B cell (primary cell): ENCODE results near the gene MYOF. TPM values are rescaled to one million over a fixed set of nuclear protein-coding genes. Genes with fewer than 3 reads are reported as not detected.

Experiments used
- ATAC-seq: fragments of 200-7000 bp; cut with Tn5 transposase; one replicate; pipeline ENCODE4 v1.10.0; 2021; ENCODE audit warnings: low read depth, mild to moderate bottlenecking, moderate number of reproducible peaks, moderate library complexity
- CTCF ChIA-PET: fragments of 350-600 bp; sonication (Branson Sonifier 250); formaldehyde crosslinking; loops from one replicate; lab custom pipeline; 2021; ENCODE audit warnings: antibody characterized with exemption, inconsistent platforms; lab: Charles Lee
- POLR2A ChIA-PET: fragments of 350-600 bp; sonication (Branson Sonifier 250); formaldehyde crosslinking; loops from one replicate; lab custom pipeline; 2021; ENCODE audit warnings: antibody characterized with exemption; lab: Charles Lee
- DNase-seq: peaks from one replicate; pipeline ENCODE4 v3.0.0; 2013
- H2AFZ ChIP-seq: 2 replicates; pipeline ENCODE4 v1.6.1; 2012; ENCODE audit warnings: mild to moderate bottlenecking, low read depth, low read length; ENCODE audit not compliant: insufficient read depth, poor library complexity, severe bottlenecking
- H3K27ac ChIP-seq, 2 donors: 1 replicate in 1 of 2; 2 replicates in 1 of 2; pipeline ENCODE4 v1.5.1; 2012 to 2013; ENCODE audit warnings: low read length in 2 of 2, mild to moderate bottlenecking in 2 of 2, moderate library complexity in 1 of 2
- H3K27me3 ChIP-seq, 4 experiments: fragments of 200-600 bp in 1 of 4; sonication (generic) in 1 of 4; replicated peaks in 1 of 4; 1 replicate in 2 of 4; 2 replicates in 2 of 4; pipeline versions ENCODE4 v1.6.1 to v1.7.0; 2013 to 2016; ENCODE audit warnings: low read length in 3 of 4, mild to moderate bottlenecking in 2 of 4, mixed read lengths in 1 of 4, moderate library complexity in 1 of 4; ENCODE audit not compliant: insufficient read depth in 4 of 4, control insufficient read depth in 3 of 4; ENCODE audit errors: control extremely low read depth in 1 of 4
- H3K36me3 ChIP-seq, 2 experiments: replicated peaks in 1 of 2; 1 replicate in 1 of 2; 2 replicates in 1 of 2; pipeline versions ENCODE4 v1.6.1 to v1.7.1; 2013; ENCODE audit warnings: low read length in 1 of 2; ENCODE audit not compliant: insufficient read depth in 2 of 2, control insufficient read depth in 1 of 2; ENCODE audit errors: control extremely low read depth in 1 of 2, extremely low read depth in 1 of 2
- H3K4me1 ChIP-seq, 2 donors: fragments of 200-600 bp in 1 of 2; sonication (generic) in 1 of 2; 1 replicate in 1 of 2; 2 replicates in 1 of 2; pipeline versions ENCODE4 v1.5.1 to v1.6.1; 2013 to 2017; ENCODE audit warnings: low read length in 2 of 2; ENCODE audit not compliant: control insufficient read depth in 2 of 2, insufficient read depth in 2 of 2
- H3K4me2 ChIP-seq: replicated peaks from 2 replicates; pipeline ENCODE3; 2012; ENCODE audit warnings: mild to moderate bottlenecking, low read depth, low read length; ENCODE audit not compliant: poor library complexity, severe bottlenecking
- H3K4me3 ChIP-seq, 5 experiments: fragments of 200-600 bp in 1 of 5; sonication (generic) in 1 of 5; 1 replicate in 3 of 5; 2 replicates in 2 of 5; pipeline versions ENCODE4 v1.5.1 to v1.7.0; 2011 to 2016; ENCODE audit warnings: low read length in 4 of 5, mild to moderate bottlenecking in 4 of 5, low read depth in 2 of 5, control low read depth in 1 of 5, moderate library complexity in 1 of 5; ENCODE audit not compliant: insufficient read depth in 1 of 5; ENCODE audit errors: control extremely low read depth in 1 of 5, extremely low read depth in 1 of 5
- H3K79me2 ChIP-seq: fragments of 200-600 bp; sonication (generic); one replicate; pipeline ENCODE4 v1.6.0; 2016; ENCODE audit warnings: low read length; ENCODE audit not compliant: control insufficient read depth, insufficient read depth
- H3K9ac ChIP-seq: fragments of 200-600 bp; sonication (generic); 2 replicates; pipeline ENCODE4 v1.6.1; 2017; ENCODE audit warnings: mild to moderate bottlenecking, low read length, moderate library complexity
- H3K9me3 ChIP-seq, 3 donors: one replicate each; pipeline versions ENCODE4 v1.6.1 to v1.7.1; 2013; ENCODE audit warnings: low read length in 2 of 3; ENCODE audit not compliant: control insufficient read depth in 2 of 3, insufficient read depth in 1 of 3; ENCODE audit errors: control extremely low read depth in 1 of 3
- H4K20me1 ChIP-seq: 2 replicates; pipeline ENCODE4 v1.6.0; 2012; ENCODE audit warnings: mild to moderate bottlenecking, low read length; ENCODE audit not compliant: insufficient read depth, control insufficient read depth, poor library complexity, severe bottlenecking
- H3K27ac Mint-ChIP-seq: one replicate; pipeline ENCODE4 v1.8.0; 2021; ENCODE audit warnings: mixed read lengths
- H3K27me3 Mint-ChIP-seq: one replicate; pipeline ENCODE4 v1.8.0; 2021; ENCODE audit warnings: mixed read lengths
- H3K4me1 Mint-ChIP-seq: one replicate; pipeline ENCODE4 v1.8.0; 2021; ENCODE audit warnings: mixed read lengths
- H3K4me3 Mint-ChIP-seq: one replicate; pipeline ENCODE4 v1.8.0; 2021; ENCODE audit warnings: mixed read lengths
- H3K9me3 Mint-ChIP-seq: one replicate; pipeline ENCODE4 v1.8.0; 2022; ENCODE audit warnings: mixed read lengths; ENCODE audit not compliant: insufficient read depth
- CTCF ChIP-seq: fragments of 200-600 bp; IDR thresholded peaks from one replicate; pipeline ENCODE4 v1.8.0; 2022; ENCODE audit warnings: antibody characterized with exemption, mild to moderate bottlenecking
- EZH2 ChIP-seq: IDR thresholded peaks from 2 replicates; pipeline ENCODE4 v1.6.1; 2012; ENCODE audit warnings: borderline replicate concordance, low read depth, mild to moderate bottlenecking, moderate library complexity, low read length; ENCODE audit not compliant: insufficient read depth, poor library complexity, severe bottlenecking
- WGBS: methylation state at CpG from one replicate; pipeline ENCODE4 v1.1.5; 2013; ENCODE audit warnings: missing lambda C conversion rate; ENCODE audit not compliant: insufficient coverage; 5-methylcytosine and 5-hydroxymethylcytosine counted together
- intact Hi-C: fragments of 100-400 bp; cut with micrococcal nuclease; formaldehyde crosslinking; loops from one replicate; pipeline ENCODE4 v1.10.0; 2022
- polyA plus RNA-seq: library from polyadenylated mRNA; depleted of rRNA; stranded (reverse); fragments of >200 nt; gene quantifications from 2 replicates; pipeline ENCODE4 v1.2.3, GENCODE V29; 2012
- total RNA-seq, 2 donors: library from RNA; stranded (reverse); fragments of 120-200 nt in 1 of 2; gene quantifications; 1 replicate in 1 of 2; 2 replicates in 1 of 2; pipeline versions ENCODE4 v1.2.3 to v1.2.4, GENCODE V29; 2013 to 2022

The MYOF gene
- total and polyA plus RNA-seq, 2 donors (not counting 1 experiment from before 2014, with no cell fraction given): 0.07 to 0.18 TPM

DNA sequence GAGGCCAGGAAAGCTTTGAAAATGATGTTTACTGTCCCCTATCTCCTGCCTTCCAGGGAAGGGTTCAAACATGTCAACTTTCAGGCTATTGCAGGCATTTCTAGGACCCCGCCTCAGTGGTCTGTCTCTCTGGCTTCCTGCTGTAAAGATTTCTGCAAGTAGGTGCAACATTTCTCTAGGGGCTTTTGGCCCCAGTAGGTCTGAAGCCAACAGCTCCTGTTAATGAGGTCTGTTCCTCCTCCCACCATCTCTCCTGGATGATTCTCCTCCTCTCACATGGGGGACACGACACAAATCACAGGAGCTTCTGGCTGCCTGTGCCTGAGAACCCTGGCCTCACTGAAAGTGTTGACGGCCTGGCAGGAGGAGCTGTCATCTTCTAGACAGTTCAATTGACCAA is 214.1 kb downstream of the MYOF start:
- CTCF ChIA-PET: interaction anchor here (0.6 to 0.8 kb wide), 2 partner anchors 9 to 152 kb away, joined by 3 to 4 read pairs; no protein-coding TSS in a partner anchor

GRCh38 chr10:93267521-93267920 is 214.6 kb downstream of the MYOF start:
- Histone ChIP-seq H3K4me3 (no peak overlapping the region), H3K27ac (no peak overlapping the region), H3K36me3 (no peaks in the 10 kb centered on the region), H3K27me3 (no peaks in the 10 kb centered on the region), H3K4me2 (peak overlapping the region; percentile 18), H2AFZ (no peak overlapping the region), H3K9ac (no peak overlapping the region), H3K79me2 (no peaks in the 10 kb centered on the region), H4K20me1 (no peaks in the 10 kb centered on the region), H3K9me3 (peaks cover 0 to 8% (median 0%) of the 10 kb centered on the region in 3 donors), H3K4me1 (peaks cover 15 to 20% of the 10 kb centered on the region in 2 donors)
- ChIA-PET CTCF (interaction anchor here (0.6 to 0.8 kb wide), 2 partner anchors 9 to 151 kb away, joined by 3 to 4 read pairs; no protein-coding TSS in a partner anchor), POLR2A (no interaction called here)
- WGBS: no CpG with 5 or more reads among the region's 3 CpGs
- peaks cover 2% of the 10 kb centered on the region for H3K9me3 Mint-ChIP-seq
- peaks cover 20% of the 10 kb centered on the region for H3K4me1 Mint-ChIP-seq
- intact Hi-C loops: no loop called here
- no peaks in the 10 kb centered on the region for H3K27me3 Mint-ChIP-seq
- peak overlapping the region; percentile 12 for H3K27ac Mint-ChIP-seq
- H3K4me3 Mint-ChIP-seq: no peak overlapping the region
- ATAC-seq (peak; percentile 69), DNase-seq (peak; percentile 51)
- no peak for TF ChIP-seq CTCF
- TF ChIP-seq EZH2: no peak

More for the DNA sequence above, 214.1 kb downstream of the MYOF start:
- Mint-ChIP-seq H3K4me3 (no peak overlapping the region), H3K9me3 (peaks cover 2% of the 10 kb centered on the region), H3K27ac (no peak overlapping the region), H3K4me1 (peaks cover 20% of the 10 kb centered on the region), H3K27me3 (no peaks in the 10 kb centered on the region)
- Histone ChIP-seq H3K4me1 (peaks cover 15 to 20% of the 10 kb centered on the region in 2 donors), H3K79me2 (no peaks in the 10 kb centered on the region), H2AFZ (no peak overlapping the region), H3K4me2 (peak overlapping the region; percentile 18), H3K27ac (no peak overlapping the region), H3K9me3 (peaks cover 0 to 8% (median 0%) of the 10 kb centered on the region in 3 donors), H3K27me3 (no peaks in the 10 kb centered on the region), H3K4me3 (no peak overlapping the region), H4K20me1 (no peaks in the 10 kb centered on the region), H3K9ac (no peak overlapping the region), H3K36me3 (no peaks in the 10 kb centered on the region)
- no peak for TF ChIP-seq EZH2
- no peak for TF ChIP-seq CTCF
- POLR2A ChIA-PET: no interaction called here
- no peak for ATAC-seq
- no peak for DNase-seq
- intact Hi-C loops: no loop called here
- WGBS: 77% methylated on average over 3 of the region's 3 CpGs
